Ammon's horn (tissue), 1 donor: ENCODE measurements around the gene OR6M1.

Experiments used
- DNase-seq: peaks from one replicate; pipeline ENCODE4 v3.0.0-alpha.2; 2016; ENCODE audit warnings: low spot score

The OR6M1 gene

DNA sequence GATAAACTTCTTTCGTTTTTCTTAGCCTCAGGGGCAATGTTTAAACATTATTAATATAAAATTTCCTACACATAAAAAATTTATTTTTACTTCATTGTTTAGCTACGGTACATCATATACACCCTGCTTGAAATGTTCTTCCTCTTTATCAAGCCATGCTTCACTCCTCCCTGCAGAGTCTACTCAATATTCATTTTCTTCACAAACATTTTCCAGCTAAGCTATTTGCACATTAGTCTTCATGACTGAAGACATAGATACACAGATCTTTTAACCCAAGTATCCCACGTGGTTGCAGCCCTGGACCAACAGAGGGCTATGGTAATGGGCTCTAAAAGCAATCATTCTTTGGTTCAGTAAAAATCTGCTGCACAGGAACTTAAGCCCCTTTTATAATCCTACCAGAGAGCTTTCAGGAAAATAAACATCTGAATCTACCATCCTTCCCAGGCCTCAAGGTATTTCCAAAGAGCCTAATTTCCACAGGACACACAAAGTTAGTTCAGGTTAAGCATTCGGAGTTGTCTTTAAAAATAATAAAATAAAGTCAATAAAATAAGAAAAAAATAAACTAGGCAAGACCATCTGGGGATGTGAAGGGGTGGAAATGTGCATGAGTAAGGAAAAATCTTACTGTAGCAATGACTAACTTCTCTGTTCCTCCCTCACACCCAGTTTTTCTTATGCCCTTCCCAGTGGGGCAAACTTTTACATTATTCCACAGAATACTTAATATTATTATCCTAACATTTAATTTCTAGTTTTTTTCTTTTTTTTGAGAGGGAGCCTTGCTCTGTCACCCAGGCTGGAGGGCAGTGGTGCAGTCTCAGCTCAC lies 30.2 kb downstream of the OR6M1 start:
- DNase-seq, result no peak

DNA sequence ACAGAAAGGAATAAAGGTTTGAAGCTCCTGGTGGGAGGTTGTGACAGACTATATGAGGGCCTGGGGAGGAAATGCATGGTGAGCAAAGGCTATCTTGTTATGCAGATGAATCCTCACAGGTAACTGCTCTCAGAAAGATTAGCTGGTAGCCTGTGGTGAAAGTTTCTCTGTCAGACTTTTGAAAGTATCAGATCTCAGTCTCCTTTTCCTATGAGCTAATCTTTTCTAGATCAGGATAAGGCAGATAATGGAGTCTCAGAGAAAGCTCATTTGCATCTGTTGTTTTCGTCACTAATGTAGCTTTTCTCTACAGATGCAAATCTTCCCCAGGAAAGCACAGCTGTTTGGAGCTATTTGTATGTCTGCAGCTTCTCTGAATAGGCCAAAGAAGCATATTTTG lies 30.9 kb downstream of the OR6M1 start:
- DNase-seq, result no peak

DNA sequence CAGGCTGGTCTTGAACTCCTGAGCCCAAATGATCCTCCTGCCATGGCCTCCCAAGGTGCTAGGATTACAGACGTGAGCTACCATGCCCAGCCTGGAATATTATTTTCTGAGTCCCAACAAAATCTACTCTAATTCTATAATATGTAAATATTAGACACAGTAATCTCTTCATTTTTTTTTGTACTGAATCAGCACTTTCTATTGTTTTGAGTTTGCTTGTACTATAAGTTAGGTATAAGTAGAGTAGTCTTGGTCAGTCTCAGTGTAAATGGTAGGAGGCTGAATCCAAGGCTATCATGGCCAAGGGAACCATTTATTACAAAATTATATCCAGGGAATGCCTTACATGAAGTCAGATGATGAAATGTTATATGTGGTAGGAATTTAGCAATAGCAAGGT lies 32.2 kb downstream of the OR6M1 start:
- DNase-seq, result no peak

- DNase-seq, result no peak
Observed at GRCh38 chr11:123773026-123773425, 33.1 kb downstream of the OR6M1 start.

DNA sequence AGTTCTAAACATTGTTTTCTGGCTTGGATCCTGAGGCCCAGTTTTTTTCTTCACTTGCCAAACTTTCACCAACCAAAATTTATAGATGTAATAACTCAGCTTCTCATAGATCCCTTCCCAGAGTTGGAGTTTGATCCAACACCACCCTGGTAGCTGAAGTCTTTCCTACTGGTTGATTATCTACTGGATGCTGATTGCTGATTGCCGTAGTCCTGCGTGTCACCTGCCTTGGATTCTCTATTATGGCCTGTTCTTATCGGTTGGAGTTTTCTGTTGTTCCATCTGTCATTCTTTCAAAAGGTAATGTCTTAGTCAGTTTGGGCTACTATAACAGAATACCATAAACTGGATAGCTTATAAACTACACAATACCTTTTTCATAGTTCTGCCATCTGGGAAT lies 34.5 kb downstream of the OR6M1 start:
- DNase-seq, result no peak

GRCh38 chr11:123770712-123771111 lies 35.4 kb downstream of the OR6M1 start:
- DNase-seq, result no peak

- DNase-seq, result no peak
Observed at GRCh38 chr11:123765601-123766000, 40.5 kb downstream of the OR6M1 start.

DNA sequence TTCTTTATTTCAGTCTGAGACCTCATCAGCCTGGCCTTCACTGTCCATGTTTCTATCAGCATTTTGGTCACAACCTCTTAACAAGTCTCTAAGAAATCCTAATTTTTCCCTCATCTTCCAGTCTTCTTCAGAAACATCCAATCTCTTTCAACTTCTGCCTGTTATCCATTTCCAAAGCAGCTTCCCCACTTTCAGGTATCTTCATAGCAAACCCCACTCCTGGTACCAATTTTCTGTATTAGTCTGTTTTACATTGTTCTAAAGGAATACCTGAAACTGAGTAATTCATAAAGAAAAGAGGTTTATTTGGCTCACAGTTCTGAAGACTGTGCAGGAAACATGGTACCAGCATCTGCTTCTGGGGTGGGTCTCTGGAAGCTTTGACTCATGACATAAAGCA lies 43.7 kb downstream of the OR6M1 start:
- DNase-seq, result no peak

- no peak for DNase-seq
Observed at GRCh38 chr11:123760894-123761293, 45.3 kb downstream of the OR6M1 start.

GRCh38 chr11:123757976-123758375 lies 48.2 kb downstream of the OR6M1 start:
- no peak for DNase-seq

GRCh38 chr11:123755813-123756212 lies 50.3 kb downstream of the OR6M1 start:
- no peak for DNase-seq
